Measurements from ENCODE around the gene IRX2. TPM values are rescaled to one million over a fixed set of nuclear protein-coding genes. Genes with fewer than 3 reads are reported as not detected.

The IRX2 gene
- total RNA-seq, 3 donors from 2014 or later = 19.2 to 69.4 (median 26.2) TPM

DNA sequence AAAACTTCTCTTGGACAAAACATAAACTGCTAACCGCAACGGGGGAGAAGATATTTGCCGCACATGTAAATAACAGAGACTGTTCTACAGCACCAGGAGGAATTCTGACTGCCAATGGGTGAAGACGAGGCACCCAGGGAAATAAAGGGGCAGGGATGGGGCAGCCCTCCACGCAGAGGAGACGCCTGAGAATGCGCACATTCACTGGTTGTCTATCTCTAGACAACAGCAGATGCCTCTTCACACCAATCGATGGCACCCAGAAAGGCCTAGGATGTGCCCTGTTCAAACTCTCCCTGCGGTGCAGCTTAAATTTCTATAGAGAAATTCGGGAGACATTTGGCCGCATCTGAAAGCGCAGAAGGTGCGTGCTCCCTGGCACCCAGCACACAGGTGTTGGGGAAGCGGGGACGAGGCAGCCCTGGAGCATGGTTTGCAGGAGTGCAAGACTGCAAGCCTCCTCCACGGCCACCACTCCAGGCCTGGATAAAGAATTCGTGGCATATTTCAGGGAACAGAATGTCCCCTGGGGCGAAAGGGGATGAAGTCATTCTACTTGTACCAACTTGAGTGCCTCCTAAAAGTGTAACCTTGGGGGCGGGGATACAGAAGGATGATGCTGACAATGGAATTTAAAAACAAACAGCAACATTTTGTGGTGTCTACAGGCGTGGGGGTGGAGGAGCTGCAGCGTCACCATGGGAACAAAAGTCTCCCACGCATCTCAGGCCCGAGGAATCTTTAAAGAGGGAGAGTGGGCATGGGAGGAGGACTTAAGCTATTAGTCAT is 6.3 kb upstream of the IRX2 start:
- Histone ChIP-seq H3K27me3 (no peaks in the 10 kb centered on the region), H3K4me1 (no peaks in the 10 kb centered on the region), H3K9me3 (no peaks in the 10 kb centered on the region), H3K27ac (peak overlapping the region in 1 of 2 donors; percentile 25), H3K4me3 (no peak overlapping the region), H3K36me3 (no peaks in the 10 kb centered on the region)
- TF ChIP-seq, protein P1, sequence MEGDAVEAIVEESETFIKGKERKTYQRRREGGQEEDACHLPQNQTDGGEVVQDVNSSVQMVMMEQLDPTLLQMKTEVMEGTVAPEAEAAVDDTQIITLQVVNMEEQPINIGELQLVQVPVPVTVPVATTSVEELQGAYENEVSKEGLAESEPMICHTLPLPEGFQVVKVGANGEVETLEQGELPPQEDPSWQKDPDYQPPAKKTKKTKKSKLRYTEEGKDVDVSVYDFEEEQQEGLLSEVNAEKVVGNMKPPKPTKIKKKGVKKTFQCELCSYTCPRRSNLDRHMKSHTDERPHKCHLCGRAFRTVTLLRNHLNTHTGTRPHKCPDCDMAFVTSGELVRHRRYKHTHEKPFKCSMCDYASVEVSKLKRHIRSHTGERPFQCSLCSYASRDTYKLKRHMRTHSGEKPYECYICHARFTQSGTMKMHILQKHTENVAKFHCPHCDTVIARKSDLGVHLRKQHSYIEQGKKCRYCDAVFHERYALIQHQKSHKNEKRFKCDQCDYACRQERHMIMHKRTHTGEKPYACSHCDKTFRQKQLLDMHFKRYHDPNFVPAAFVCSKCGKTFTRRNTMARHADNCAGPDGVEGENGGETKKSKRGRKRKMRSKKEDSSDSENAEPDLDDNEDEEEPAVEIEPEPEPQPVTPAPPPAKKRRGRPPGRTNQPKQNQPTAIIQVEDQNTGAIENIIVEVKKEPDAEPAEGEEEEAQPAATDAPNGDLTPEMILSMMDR (IDR thresholded peaks at IDR 0.05) = no peak
- TF ChIP-seq POLR2AphosphoS5 (IDR thresholded peaks at IDR 0.05) = peak in 1 of 3 donors; percentile 46
- DNase-seq (ENCODE audit: low spot score in 2 of 2) = peak; percentile 50 to 87
- intact Hi-C loops (cut with DNase I; ENCODE audit: low total_unique reads) = loop anchor here (10.0 kb wide), 1 partner anchor 1747 kb away; no protein-coding TSS in a partner anchor

DNA sequence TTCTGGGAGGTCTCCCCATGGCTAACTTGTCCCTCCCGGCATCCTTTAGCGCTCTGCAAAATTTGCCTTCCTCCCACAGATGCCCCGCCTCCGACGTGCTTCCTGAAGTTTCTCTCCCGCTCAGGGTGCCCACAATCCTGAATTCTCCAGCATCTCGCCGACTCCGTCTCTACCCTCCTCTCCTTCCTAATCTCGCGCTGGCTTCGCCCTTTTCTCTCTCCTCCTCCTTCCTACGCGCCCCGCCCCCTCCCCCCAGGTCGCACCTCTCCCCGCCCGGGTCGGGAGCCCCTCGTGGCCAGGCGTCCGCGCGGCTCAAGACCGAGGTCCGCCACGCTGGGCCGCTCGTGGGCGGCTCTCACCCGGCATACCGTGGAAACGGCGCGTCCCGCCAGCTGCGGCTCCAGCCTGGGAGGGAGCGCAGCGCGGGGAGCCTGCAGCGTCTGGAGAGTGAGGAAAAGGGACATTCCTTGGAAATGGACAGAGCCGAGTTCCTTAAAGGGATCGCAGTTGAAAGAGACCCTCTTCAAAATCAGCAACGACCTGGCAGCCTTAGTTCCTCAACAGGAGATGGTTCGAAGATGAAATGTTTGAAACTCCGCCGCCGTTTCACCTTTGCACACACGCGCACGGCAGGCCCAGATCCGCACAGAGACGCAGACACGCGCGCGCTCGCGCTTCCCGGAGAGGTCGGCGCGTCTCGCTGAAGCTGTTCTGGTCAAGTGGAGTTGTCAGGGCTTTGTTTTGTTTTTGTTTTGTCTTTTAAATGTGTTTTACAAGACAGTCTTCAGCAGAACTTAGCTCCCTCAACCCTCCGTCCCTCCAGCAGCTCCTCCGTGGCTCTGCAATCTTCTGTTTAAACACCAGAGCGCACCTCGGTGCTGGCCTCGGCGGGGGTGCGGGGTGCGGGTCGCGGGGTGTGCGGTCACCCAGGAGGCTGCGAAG is 5.0 kb upstream of the IRX2 start:
- Histone ChIP-seq H3K27me3 (peaks cover 0 to 3% of the 10 kb centered on the region in 2 donors), H3K36me3 (no peaks in the 10 kb centered on the region), H3K9me3 (no peaks in the 10 kb centered on the region), H3K4me3 (peak overlapping the region; percentile 50 to 98 (median 75)), H3K4me1 (no peaks in the 10 kb centered on the region), H3K27ac (peak overlapping the region; percentile 95 to 97)
- intact Hi-C loops (cut with DNase I; ENCODE audit: low total_unique reads) = loop anchor here (10.0 kb wide), 1 partner anchor 1748 kb away; no protein-coding TSS in a partner anchor
- peak; percentile 62 to 67 for DNase-seq (ENCODE audit: low spot score in 2 of 2)
- TF ChIP-seq POLR2AphosphoS5 (IDR thresholded peaks at IDR 0.05) (peak in 1 of 3 donors; percentile 20), POLR2A (IDR thresholded peaks at IDR 0.05) (no peak)
- TF ChIP-seq, protein P1 (IDR thresholded peaks at IDR 0.05) = no peak

DNA sequence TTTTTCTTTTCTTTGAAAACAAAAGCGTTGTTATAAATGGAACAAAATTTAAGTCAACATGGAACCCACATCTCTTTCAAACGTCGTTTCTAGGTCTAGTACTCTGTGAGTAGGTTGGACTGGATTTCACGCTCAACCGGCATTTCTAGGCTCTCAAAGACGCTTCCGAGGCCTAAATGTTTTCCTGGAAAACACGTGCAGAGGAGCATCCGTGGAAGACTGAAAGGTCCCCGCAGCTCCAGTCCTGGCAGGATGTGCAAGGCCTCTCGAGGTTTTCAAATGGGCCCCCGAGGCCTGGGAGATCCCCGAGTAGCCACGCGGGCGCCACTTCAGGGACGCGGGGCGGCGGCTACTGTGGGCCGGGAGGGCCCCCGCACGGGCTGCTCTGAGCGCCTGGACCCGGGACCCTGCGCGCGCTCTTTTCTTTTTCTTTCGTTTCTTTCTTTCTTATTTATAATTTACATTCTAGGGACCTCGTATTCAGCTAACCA is 4.2 kb upstream of the IRX2 start:
- Histone ChIP-seq H3K27me3 (peaks cover 0 to 3% of the 10 kb centered on the region in 2 donors), H3K9me3 (no peaks in the 10 kb centered on the region), H3K4me1 (no peaks in the 10 kb centered on the region), H3K4me3 (peak overlapping the region; percentile 50 to 98 (median 75)), H3K27ac (peak overlapping the region; percentile 95 to 97), H3K36me3 (no peaks in the 10 kb centered on the region)
- peak; percentile 36 to 37 for DNase-seq (ENCODE audit: low spot score in 2 of 2)
- intact Hi-C loops (cut with DNase I; ENCODE audit: low total_unique reads) = loop anchor here (10.0 kb wide), 1 partner anchor 1749 kb away; no protein-coding TSS in a partner anchor
- TF ChIP-seq POLR2AphosphoS5 (IDR thresholded peaks at IDR 0.05) = peak in 1 of 3 donors; percentile 8
- TF ChIP-seq, protein P1 (IDR thresholded peaks at IDR 0.05) = no peak
- TF ChIP-seq POLR2A (IDR thresholded peaks at IDR 0.05) = no peak

DNA sequence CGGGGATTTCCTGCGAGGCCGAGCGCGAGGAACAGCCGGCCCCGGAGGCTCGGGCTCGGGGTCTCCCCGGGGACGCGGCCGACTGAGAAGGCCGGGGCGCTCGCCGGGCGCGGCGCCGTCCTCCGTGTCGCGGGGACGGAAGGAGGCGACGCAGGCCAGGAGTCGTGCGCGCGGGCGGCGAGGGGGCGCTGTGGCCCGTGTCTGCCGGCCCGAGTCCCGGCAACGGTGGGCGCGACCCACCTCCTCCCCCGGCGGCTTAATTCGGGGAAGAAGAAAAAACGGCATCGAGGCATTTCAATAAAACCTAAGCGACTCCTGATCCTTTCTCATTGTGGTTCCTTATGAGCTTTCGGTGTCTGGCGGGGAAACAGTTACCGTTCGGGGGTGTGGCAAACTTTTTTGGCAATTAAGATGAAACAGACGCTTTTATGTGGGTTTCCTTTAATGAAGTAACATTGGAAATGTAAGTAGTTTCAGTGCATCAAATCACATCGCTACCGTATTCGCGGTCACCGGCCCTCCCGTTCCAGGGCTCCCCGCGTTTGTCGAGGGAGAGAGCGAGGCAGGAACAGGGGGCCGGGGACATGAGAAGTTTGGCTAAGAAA is 3.7 kb upstream of the IRX2 start:
- peak overlapping the region; percentile 95 to 97 for H3K27ac ChIP-seq
- intact Hi-C loops (cut with DNase I; ENCODE audit: low total_unique reads) = loop anchor here (10.0 kb wide), 1 partner anchor 1750 kb away; no protein-coding TSS in a partner anchor

More for the DNA sequence above, 3.7 kb upstream of the IRX2 start:
- peak; percentile 45 to 57 for DNase-seq (ENCODE audit: low spot score in 2 of 2)
- H3K9me3 ChIP-seq = no peaks in the 10 kb centered on the region
- H3K36me3 ChIP-seq = no peaks in the 10 kb centered on the region
- H3K4me3 ChIP-seq = peak overlapping the region; percentile 50 to 98 (median 75)
- H3K27me3 ChIP-seq = peaks cover 0 to 3% of the 10 kb centered on the region in 2 donors
- TF ChIP-seq, protein P1 (IDR thresholded peaks at IDR 0.05) = peak in 1 of 3 donors; percentile 28
- no peak for TF ChIP-seq POLR2A (IDR thresholded peaks at IDR 0.05)
- no peak for TF ChIP-seq POLR2AphosphoS5 (IDR thresholded peaks at IDR 0.05)
- no peaks in the 10 kb centered on the region for H3K4me1 ChIP-seq
